Small intestine (tissue), 7 donors: Measurements from ENCODE around the gene PIEZO2. TPM values are rescaled to one million over a fixed set of nuclear protein-coding genes. Genes with fewer than 3 reads are reported as not detected.
"Not testable (repeated sequence)": the region's sequence is repeated elsewhere in the genome, so short reads cannot be mapped to it uniquely, and the experiment has no call there.

Experiments used
- DNase-seq, 2 donors: peaks; one replicate each; pipeline versions ENCODE4 v3.0.0 to v3.0.0-alpha.2; 2013
- FAIRE-seq: peaks from 2 replicates; lab custom pipeline; 2012; peaks lifted over from hg19 to GRCh38; lab: Jason Lieb, UNC
- H3K27ac ChIP-seq, 3 donors: one replicate each; pipeline ENCODE4 v1.5.1; 2013; ENCODE audit warnings: low read length in 2 of 3, mild to moderate bottlenecking in 2 of 3, control low read depth in 1 of 3, inconsistent platforms in 1 of 3, low read depth in 1 of 3, moderate library complexity in 1 of 3
- H3K27me3 ChIP-seq, 3 donors: one replicate each; pipeline ENCODE4 v1.6.1; 2013; ENCODE audit warnings: low read length in 3 of 3, inconsistent platforms in 1 of 3; ENCODE audit not compliant: control insufficient read depth in 3 of 3, insufficient read depth in 3 of 3
- H3K36me3 ChIP-seq, 3 donors: one replicate each; pipeline ENCODE4 v1.6.1; 2013; ENCODE audit warnings: low read length in 3 of 3, inconsistent platforms in 1 of 3, low read depth in 1 of 3, mild to moderate bottlenecking in 1 of 3, moderate library complexity in 1 of 3; ENCODE audit not compliant: control insufficient read depth in 3 of 3, insufficient read depth in 2 of 3
- H3K4me1 ChIP-seq, 3 donors: one replicate each; pipeline ENCODE4 v1.6.1; 2013; ENCODE audit warnings: low read length in 2 of 3, inconsistent platforms in 1 of 3, low read depth in 1 of 3, mild to moderate bottlenecking in 1 of 3, moderate library complexity in 1 of 3; ENCODE audit not compliant: control insufficient read depth in 3 of 3, insufficient read depth in 2 of 3
- H3K4me3 ChIP-seq, 3 donors: one replicate each; pipeline ENCODE4 v1.5.1; 2013; ENCODE audit warnings: low read length in 3 of 3, control low read depth in 1 of 3, inconsistent platforms in 1 of 3, low read depth in 1 of 3, mild to moderate bottlenecking in 1 of 3, moderate library complexity in 1 of 3
- H3K9me3 ChIP-seq, 2 donors: one replicate each; pipeline ENCODE4 v1.6.1; 2013; ENCODE audit warnings: low read depth in 1 of 2, low read length in 1 of 2; ENCODE audit not compliant: control insufficient read depth in 2 of 2, insufficient read depth in 1 of 2
- WGBS, 3 donors: extraction: QIAGEN DNeasy Blood & Tissue Kit; methylation state at CpG; one replicate each; pipeline ENCODE4 v1.1.7; 2013; 5-methylcytosine and 5-hydroxymethylcytosine counted together
- polyA plus RNA-seq, 4 donors: library from polyadenylated mRNA; stranded (reverse) in 3 of 4; unstranded in 1 of 4; fragments of 200-250 nt in 3 of 4; fragments of 120-200 nt in 1 of 4; gene quantifications; one replicate each; pipeline versions ENCODE4 v1.2.1 to v1.2.3, GENCODE V29; 2013
- donor health status: healthy with polysubstance abuse.
- donor health status: control.
- donor health status: control.
- donor health status: Bipolar disorder and iron deficiency.
- donor health status: healthy.

The PIEZO2 gene
- polyA plus RNA-seq, 4 donors = 0.81 to 30.2 (median 1.8) TPM; not detected in 1

DNA sequence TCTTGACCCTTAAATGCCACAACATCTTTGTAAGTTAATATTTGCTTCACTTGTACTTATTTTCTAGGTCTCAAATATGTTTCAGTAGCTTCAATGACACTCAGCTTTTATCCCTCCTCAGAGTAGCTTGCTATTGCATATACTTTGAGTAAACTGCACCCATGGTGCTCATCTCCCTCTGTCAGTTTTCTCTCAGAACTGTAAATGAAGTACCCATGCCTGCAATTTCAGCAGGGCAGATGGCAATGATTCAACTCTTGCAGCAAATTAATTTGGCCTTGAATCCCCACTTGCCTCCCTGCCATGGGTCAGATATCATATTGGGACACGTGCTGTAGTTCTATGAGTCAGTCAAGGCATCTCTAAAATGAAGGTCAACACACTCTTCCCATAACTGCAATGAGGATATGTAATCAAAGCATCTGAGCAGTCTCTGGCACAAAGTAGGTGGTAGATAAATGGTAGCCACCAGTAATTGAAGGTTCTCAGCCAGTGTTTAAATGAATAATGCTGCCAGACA lies 225.8 kb downstream of the PIEZO2 start:
- Histone ChIP-seq H3K27me3 (no peaks in the 10 kb centered on the region), H3K4me1 (peaks cover 0 to 3% (median 0%) of the 10 kb centered on the region in 3 donors), H3K4me3 (no peak overlapping the region), H3K36me3 (no peaks in the 10 kb centered on the region), H3K9me3 (no peaks in the 10 kb centered on the region), H3K27ac (no peak overlapping the region)
- no peak for DNase-seq
- 45 to 70% (median 47%) methylated on average over 1 of the region's 1 CpG for WGBS, 3 donors
- no peak for FAIRE-seq

- Histone ChIP-seq H3K27me3 (no peaks in the 10 kb centered on the region), H3K27ac (no peak overlapping the region), H3K4me3 (no peak overlapping the region), H3K9me3 (no peaks in the 10 kb centered on the region), H3K36me3 (no peaks in the 10 kb centered on the region), H3K4me1 (peaks cover 0 to 3% (median 0%) of the 10 kb centered on the region in 3 donors)
- FAIRE-seq (no peak), DNase-seq (no peak)
- WGBS, 3 donors = 67 to 72% (median 70%) methylated on average over 4 of the region's 4 CpGs
Measured at GRCh38 chr18:10923141-10923540, 226.2 kb downstream of the PIEZO2 start.

GRCh38 chr18:10922712-10923111 lies 226.7 kb downstream of the PIEZO2 start:
- not testable (repeated sequence) for H3K4me3 ChIP-seq, DNase-seq, H3K4me1 ChIP-seq, H3K27ac ChIP-seq, H3K9me3 ChIP-seq, H3K27me3 ChIP-seq, FAIRE-seq, H3K36me3 ChIP-seq
- 81 to 97% (median 92%) methylated on average over 1 of the region's 1 CpG for WGBS, 3 donors

DNA sequence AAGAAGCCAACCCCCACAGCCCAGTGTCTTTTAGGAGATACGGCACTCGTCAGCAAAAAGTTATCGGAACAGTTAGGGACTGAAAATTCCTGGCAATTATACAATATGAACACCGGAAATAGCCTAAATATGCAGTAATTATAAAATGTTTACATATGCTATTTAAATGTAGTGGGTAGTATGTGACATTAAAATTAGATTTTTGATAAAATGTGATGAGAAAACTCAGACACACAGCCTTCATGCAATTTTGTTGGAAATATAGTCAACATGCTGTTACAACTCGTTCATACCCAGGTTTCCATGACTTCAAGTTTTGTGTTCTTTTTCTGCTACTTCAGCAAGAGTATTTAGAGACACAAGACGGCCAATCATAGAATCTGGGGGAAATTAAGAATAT lies 229.1 kb downstream of the PIEZO2 start:
- not testable (repeated sequence) for H3K4me3 ChIP-seq, H3K27ac ChIP-seq, FAIRE-seq, DNase-seq, H3K36me3 ChIP-seq, H3K27me3 ChIP-seq, H3K9me3 ChIP-seq, H3K4me1 ChIP-seq
- 74 to 84% (median 76%) methylated on average over 6 of the region's 6 CpGs for WGBS, 3 donors

GRCh38 chr18:10919851-10920250 lies 229.5 kb downstream of the PIEZO2 start:
- no peak for FAIRE-seq
- DNase-seq = no peak
- Histone ChIP-seq H3K27ac (no peak overlapping the region), H3K9me3 (no peaks in the 10 kb centered on the region), H3K4me3 (no peak overlapping the region), H3K36me3 (no peaks in the 10 kb centered on the region), H3K27me3 (no peaks in the 10 kb centered on the region), H3K4me1 (no peaks in the 10 kb centered on the region)
- WGBS, 3 donors = 78 to 87% (median 82%) methylated on average over 2 of the region's 2 CpGs

- WGBS, 3 donors = 26 to 57% (median 29%) methylated on average over 4 of the region's 4 CpGs
- DNase-seq (no peak), FAIRE-seq (no peak)
- H3K36me3 ChIP-seq = no peaks in the 10 kb centered on the region
- no peaks in the 10 kb centered on the region for H3K9me3 ChIP-seq
- peaks cover 0 to 3% (median 0%) of the 10 kb centered on the region in 3 donors for H3K4me1 ChIP-seq
- H3K27ac ChIP-seq = no peak overlapping the region
- no peak overlapping the region for H3K4me3 ChIP-seq
- H3K27me3 ChIP-seq = no peaks in the 10 kb centered on the region
Measured at GRCh38 chr18:10916865-10917264, 232.5 kb downstream of the PIEZO2 start.

DNA sequence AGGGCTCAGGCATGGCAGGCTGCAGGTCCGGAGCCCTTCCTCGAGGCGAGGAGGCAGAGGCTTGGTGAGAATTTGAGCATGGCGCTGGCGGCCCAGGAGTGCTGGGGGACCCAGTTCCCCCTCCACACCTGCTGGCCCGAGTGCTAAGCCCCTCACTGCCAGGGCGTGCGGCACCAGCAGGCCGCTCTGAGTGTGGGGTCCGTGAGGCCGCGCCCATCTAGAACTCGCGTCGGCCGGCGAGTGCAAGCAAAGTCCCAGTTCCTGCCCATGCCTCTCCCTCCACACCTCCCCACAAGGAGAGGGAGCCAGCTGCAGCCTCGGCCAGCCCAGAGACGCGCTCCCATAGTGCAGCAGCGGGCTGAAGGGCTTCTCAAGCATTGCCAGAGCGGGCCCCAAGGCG lies 233.0 kb downstream of the PIEZO2 start:
- no peak overlapping the region for H3K4me3 ChIP-seq
- H3K4me1 ChIP-seq = peaks cover 0 to 3% (median 0%) of the 10 kb centered on the region in 3 donors
- no peak overlapping the region for H3K27ac ChIP-seq
- H3K27me3 ChIP-seq = no peaks in the 10 kb centered on the region
- 86 to 93% (median 88%) methylated on average over 21 to 23 of the region's 23 CpGs for WGBS, 3 donors
- no peak for FAIRE-seq
- no peaks in the 10 kb centered on the region for H3K9me3 ChIP-seq
- DNase-seq = no peak
- H3K36me3 ChIP-seq = no peaks in the 10 kb centered on the region

GRCh38 chr18:10915748-10916147 lies 233.6 kb downstream of the PIEZO2 start:
- H3K27ac ChIP-seq, H3K36me3 ChIP-seq, H3K4me3 ChIP-seq, H3K27me3 ChIP-seq, DNase-seq, FAIRE-seq, H3K9me3 ChIP-seq, H3K4me1 ChIP-seq: not testable (repeated sequence)
- WGBS, 3 donors = 98% methylated on average over 5 of the region's 5 CpGs

GRCh38 chr18:10914610-10915009 lies 234.8 kb downstream of the PIEZO2 start:
- not testable (repeated sequence) for DNase-seq, H3K4me1 ChIP-seq, H3K27me3 ChIP-seq, H3K27ac ChIP-seq, FAIRE-seq, H3K9me3 ChIP-seq, H3K4me3 ChIP-seq, H3K36me3 ChIP-seq
- 67 to 84% (median 79%) methylated on average over 6 of the region's 8 CpGs for WGBS, 3 donors
